ENCODE data around the gene CXCR1.
A peak's percentile ranks its signal among the peaks of the same experiment; 100 is the strongest.
"Not testable (repeated sequence)": the region's sequence is repeated elsewhere in the genome, so short reads cannot be mapped to it uniquely, and the experiment has no call there.

CXCR1 gene

DNA sequence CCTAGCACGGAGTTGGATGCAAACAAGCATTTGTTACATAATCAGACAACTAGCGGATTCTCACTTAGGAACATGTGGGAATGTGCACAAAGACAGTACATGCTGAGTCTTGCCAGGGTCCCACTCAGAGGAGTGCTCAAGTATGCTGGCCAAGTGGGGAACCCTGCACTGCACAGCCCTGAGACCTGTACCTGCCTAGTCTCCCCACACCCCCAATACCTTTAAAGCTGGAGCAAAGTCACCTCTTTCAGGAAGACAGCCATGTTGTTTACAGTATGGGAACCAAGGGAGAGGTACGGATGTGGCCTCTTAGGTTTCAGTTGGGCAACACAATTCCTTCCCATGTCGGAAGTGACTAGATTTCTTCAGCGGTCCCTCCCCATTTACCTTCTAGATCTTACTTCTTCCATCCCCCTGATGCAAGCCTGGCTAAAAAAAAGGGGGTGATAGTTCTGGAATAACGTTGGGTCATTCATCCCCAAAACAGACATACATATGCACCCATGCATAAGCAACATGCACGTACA, 10.7 kb downstream of the CXCR1 start:
- DNase-seq: no peak

GRCh38 chr2:218152777-218153176, 14.0 kb downstream of the CXCR1 start:
- peak; percentile 64 for DNase-seq

- DNase-seq: no peak
These were observed 14.6 kb downstream of the CXCR1 start for GRCh38 chr2:218152172-218152571.

DNA sequence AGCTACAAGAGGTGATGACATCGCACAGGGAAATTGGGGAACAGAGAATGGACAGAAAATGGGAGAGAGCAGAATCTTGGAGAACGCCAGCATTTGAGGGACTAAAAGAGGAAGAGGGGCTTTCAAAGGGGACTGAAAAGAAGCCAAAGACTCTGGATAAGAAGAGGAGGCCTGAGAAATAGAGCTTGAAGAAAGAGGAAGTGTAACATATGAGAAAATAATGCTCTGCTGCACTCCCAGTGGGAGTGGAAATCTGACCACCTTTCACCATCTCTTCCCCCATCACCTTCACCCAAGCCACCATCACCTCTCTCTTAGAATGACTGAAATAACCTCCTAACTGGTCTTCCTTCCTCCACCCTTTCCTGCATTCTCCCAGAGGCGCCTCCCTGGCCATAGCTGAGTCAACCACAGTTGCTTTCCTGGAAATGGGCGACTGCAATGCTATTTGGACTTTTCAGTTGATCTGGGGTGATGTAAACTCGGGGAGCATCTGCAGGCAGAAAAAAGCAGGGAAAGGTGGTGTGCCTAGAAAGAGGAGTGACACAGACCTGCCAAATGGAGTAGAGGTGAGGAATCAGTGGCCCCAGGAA, 16.8 kb downstream of the CXCR1 start:
- DNase-seq: no peak

DNA sequence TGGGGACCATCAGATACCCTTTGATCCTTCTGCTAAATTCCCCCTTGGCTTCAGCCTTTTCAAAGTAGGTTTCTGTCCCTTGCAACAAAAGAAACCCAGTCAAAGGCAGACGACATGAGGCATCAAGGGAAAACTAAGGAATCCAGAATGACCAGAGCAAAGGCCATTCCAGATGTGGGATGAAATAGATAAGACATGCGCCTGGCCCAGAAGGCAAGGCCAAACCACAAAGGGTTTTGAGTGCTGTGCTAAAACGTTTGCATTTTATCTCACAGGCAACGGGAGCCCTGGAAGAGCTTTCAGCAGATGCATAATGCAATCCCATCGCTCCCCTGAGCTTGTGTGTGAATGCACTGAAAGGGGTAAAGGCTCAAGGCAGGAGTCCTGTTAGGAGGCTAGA, 17.7 kb downstream of the CXCR1 start:
- peak; percentile 72 for DNase-seq

GRCh38 chr2:218146056-218146455, 20.7 kb downstream of the CXCR1 start:
- no peak for DNase-seq

- peak; percentile 3 for DNase-seq
These were observed 21.6 kb downstream of the CXCR1 start for GRCh38 chr2:218145124-218145523.

- DNase-seq: no peak
These were observed 28.7 kb downstream of the CXCR1 start for GRCh38 chr2:218138047-218138446.

DNA sequence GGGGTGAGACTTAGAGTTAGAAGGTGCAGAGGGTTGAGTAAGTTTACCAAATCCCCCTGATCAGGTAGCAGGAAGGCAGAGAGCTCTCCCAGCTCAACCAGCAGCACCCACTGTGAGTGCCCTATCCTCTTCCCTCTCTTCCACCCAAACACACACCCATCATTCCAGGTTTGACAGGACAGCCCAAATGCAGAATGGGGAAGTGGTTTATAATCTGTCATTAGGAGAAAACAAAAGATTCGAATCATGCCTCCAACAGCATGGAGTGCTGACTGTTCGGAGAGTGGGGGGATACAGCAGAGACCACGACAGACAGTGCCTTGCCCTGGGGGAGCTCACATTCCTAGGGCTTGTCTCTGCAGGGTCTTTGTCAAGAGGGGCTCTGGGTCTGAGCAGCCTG, 29.2 kb downstream of the CXCR1 start:
- no peak for DNase-seq

DNA sequence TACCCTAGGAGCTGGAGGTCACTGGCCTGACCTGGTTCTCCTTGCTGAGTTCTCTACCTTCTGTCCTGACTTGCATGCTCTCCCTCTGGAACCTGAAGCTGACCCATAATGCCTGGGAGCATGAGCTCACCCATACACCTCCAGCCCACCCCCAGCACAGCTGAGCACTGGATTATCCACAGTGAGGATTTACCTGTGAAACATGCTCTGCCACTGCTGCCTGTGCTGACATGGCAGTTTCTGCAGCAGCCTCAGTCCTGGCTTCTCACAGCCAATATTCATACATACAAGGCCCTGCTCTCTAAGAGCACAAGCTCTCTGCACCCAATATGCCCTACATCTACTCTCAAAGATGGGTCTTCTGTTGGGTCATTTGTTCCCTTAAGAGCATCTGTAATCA, 35.9 kb downstream of the CXCR1 start:
- no peak for DNase-seq

DNA sequence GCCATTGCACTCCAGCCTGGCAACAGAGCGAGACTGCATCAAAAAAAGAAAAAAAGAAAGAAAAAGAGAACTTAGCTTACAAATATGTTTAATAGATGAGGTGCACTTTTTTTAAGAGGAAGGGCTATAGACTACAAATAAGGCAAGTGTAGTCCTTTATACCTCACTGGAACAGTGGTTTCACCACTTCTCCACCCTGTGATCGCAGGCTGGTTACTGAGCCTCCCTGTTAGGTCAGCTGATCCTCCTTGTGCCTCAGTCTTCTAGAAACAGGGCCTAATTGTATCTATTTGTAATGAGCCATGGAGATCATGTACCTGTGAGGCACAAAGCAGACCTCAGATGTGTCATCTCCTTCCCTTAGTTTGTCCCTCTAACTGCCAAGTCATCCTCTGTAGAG, 36.4 kb downstream of the CXCR1 start:
- no peak for DNase-seq

- no peak for DNase-seq
These were observed 37.2 kb downstream of the CXCR1 start for GRCh38 chr2:218129458-218130135.

- no peak for DNase-seq
These were observed 37.8 kb downstream of the CXCR1 start for GRCh38 chr2:218128781-218129457.

- DNase-seq: no peak
These were observed 38.8 kb downstream of the CXCR1 start for GRCh38 chr2:218127929-218128455.

- DNase-seq: no peak
These were observed 41.1 kb downstream of the CXCR1 start, which contains the start of gene CXCR2 for GRCh38 chr2:218125626-218126080. CXCR2 (plus strand) TSS chr2:218126028; CDS start chr2:218134802, 8,774 bp downstream.

- DNase-seq: no peak
These were observed 41.7 kb downstream of the CXCR1 start for GRCh38 chr2:218125095-218125494.

DNA sequence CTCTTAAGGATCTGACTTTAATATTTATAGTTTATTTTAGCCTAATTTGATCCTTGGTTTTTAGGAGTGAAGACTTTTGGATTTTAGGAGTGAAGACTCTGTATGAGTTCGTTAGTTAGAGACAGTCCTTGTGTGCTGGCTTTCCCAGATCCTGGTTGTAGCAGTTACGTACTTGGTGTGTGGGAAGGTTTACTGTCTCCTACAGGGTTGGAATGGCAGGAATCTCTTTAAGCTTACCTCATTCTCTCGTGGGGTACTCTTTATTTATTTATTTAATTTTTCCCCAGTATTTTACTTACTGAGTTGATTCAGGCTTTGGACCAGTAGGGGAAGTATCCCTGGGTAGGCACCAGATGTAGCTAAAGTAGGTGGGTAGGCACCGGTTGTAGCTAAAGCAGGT, 42.8 kb downstream of the CXCR1 start:
- no peak for DNase-seq

GRCh38 chr2:218122286-218122685, 44.5 kb downstream of the CXCR1 start:
- DNase-seq: not testable (repeated sequence)

- DNase-seq: not testable (repeated sequence)
These were observed 45.0 kb downstream of the CXCR1 start for GRCh38 chr2:218121789-218122188.
